HepG2 (cell line): ENCODE measurements around the gene NHERF2. TPM values are rescaled to one million over a fixed set of nuclear protein-coding genes. Genes with fewer than 3 reads are reported as not detected.

ENCODE experiments used
- ARNT2 ChIP-seq: sonication (generic); formaldehyde crosslinking; IDR thresholded peaks from 2 replicates; pipeline ENCODE4 v1.8.0; 2022; ENCODE audit warnings: mild to moderate bottlenecking, low read depth, missing genetic modification reagents, moderate library complexity
- DR1 ChIP-seq: sonication (generic); formaldehyde crosslinking; IDR thresholded peaks from 2 replicates; pipeline ENCODE4 v1.8.0; 2021; ENCODE audit warnings: mild to moderate bottlenecking, missing genetic modification reagents, inconsistent platforms
- IKZF4 ChIP-seq: sonication (generic); formaldehyde crosslinking; IDR thresholded peaks from 2 replicates; pipeline ENCODE4 v1.5.1; 2020; ENCODE audit warnings: borderline replicate concordance, mild to moderate bottlenecking, low read depth, missing genetic modification reagents; ENCODE audit errors: not compliant biosample characterization
- NFAT5 ChIP-seq: sonication (generic); formaldehyde crosslinking; IDR thresholded peaks from 2 replicates; pipeline ENCODE4 v1.4.0; 2020; ENCODE audit warnings: missing genetic modification reagents
- ZBTB33 ChIP-seq: sonication (generic); formaldehyde crosslinking; IDR thresholded peaks from 2 replicates; pipeline ENCODE4 v1.4.0; 2020; ENCODE audit warnings: missing genetic modification reagents
- ZFP91 ChIP-seq: sonication (generic); formaldehyde crosslinking; IDR thresholded peaks from 2 replicates; pipeline ENCODE4 v1.9.0; 2022; ENCODE audit warnings: missing genetic modification reagents, mild to moderate bottlenecking, borderline replicate concordance
- ZGPAT ChIP-seq: IDR thresholded peaks from 2 replicates; pipeline ENCODE4 v1.6.1; 2016; ENCODE audit warnings: mild to moderate bottlenecking
- ZNF17 ChIP-seq: sonication (generic); formaldehyde crosslinking; IDR thresholded peaks from 2 replicates; pipeline ENCODE4 v1.5.0; 2020; ENCODE audit warnings: mild to moderate bottlenecking, missing genetic modification reagents
- ZNF737 ChIP-seq: sonication (generic); formaldehyde crosslinking; IDR thresholded peaks from 2 replicates; pipeline ENCODE4 v1.5.0; 2020; ENCODE audit warnings: missing genetic modification reagents, mild to moderate bottlenecking, borderline replicate concordance
- polyA plus RNA-seq, 8 experiments: library from polyadenylated mRNA; depleted of rRNA in 3 of 8; stranded (reverse) in 7 of 8; unstranded in 1 of 8; fragments of >200 nt; fragmentation: Illumina TruSeq in 4 of 8; extraction: Trizol in 4 of 8; gene quantifications; 2 replicates each; pipeline versions ENCODE4 v1.2.1 to v1.2.3, GENCODE V29; 2011 to 2016; ENCODE audit warnings: low read depth in 4 of 8, missing spikeins in 1 of 8, mixed read lengths in 1 of 8; ENCODE audit not compliant: insufficient read depth in 1 of 8
- total RNA-seq, 5 experiments: library from RNA; depleted of rRNA; stranded (reverse); fragments of >200 nt; fragmentation: Illumina TruSeq; extraction: Trizol; gene quantifications; 2 replicates each; pipeline ENCODE4 v1.2.3, GENCODE V29; 2016; ENCODE audit warnings: low read depth in 1 of 5

NHERF2 gene
- total and polyA plus RNA-seq, 2 of the 13 experiments (the other 11 are each of a cell fraction or from before 2014, with no cell fraction given) = 23.7 to 39.3 TPM

GRCh38 chr16:2023092-2024031 lies 3.3 kb upstream of the NHERF2 start (continued):
- TF ChIP-seq IKZF4 (no peak), ZNF17 (CRISPR knock-in tag) (no peak), ARNT2 (CRISPR knock-in tag) (no peak), ZFP91 (CRISPR knock-in tag) (peak; percentile 55; the same call in 1 of the 2 replicates), ZBTB33 (CRISPR knock-in tag) (peak; percentile 82), NFAT5 (CRISPR knock-in tag) (no peak), DR1 (CRISPR knock-in tag) (no peak; the same call in 1 of the 2 replicates), ZGPAT (peak; percentile 65), ZNF737 (CRISPR knock-in tag) (no peak)
